ENCODE measurements around the gene NFASC. TPM values are rescaled to one million over a fixed set of nuclear protein-coding genes. Genes with fewer than 3 reads are reported as not detected.

Gene NFASC
- total and polyA plus RNA-seq, 9 of the 15 experiments (the other 6 are each of a cell fraction or from before 2014, with no cell fraction given), result 0.03 to 0.16 (median 0.06) TPM; not detected in 6

- TF ChIP-seq NR2C2 (CRISPR knock-in tag; IDR thresholded peaks at IDR 0.05), result no peak
- TF ChIP-seq NR2C2 (tag; IDR thresholded peaks at IDR 0.05), result no peak
- TF ChIP-seq STAG1 (CRISPR knock-in tag; IDR thresholded peaks at IDR 0.05; ENCODE audit: borderline replicate concordance), result no peak
- no peak for TF ChIP-seq GTF2E2 (tag; IDR thresholded peaks at IDR 0.05)
These were observed 117.5 kb downstream of the NFASC start (continued) for GRCh38 chr1:204988196-204988595.

GRCh38 chr1:204989266-204990058 is 118.8 kb downstream of the NFASC start:
- ATAC-seq (peak; percentile 90), FAIRE-seq (peak; percentile 84), DNase-seq (ENCODE audit: extremely low read depth in 1 of 4, low spot score in 3 of 4) (peak; percentile 71 to 90 (median 88))
- in situ Hi-C loops (cut with MboI) (loop anchor here (10.0 kb wide), 1 partner anchor 535 kb away; no protein-coding TSS in a partner anchor), intact Hi-C loops (cut with micrococcal nuclease) (loop anchor here (1.0 to 5.0 kb wide), 3 partner anchors 72 to 267 kb away; no protein-coding TSS in a partner anchor)
- peaks cover 2 to 6% of the 10 kb centered on the region in 2 experiments; a peak in 3 of 5 replicates for H3K4me1 ChIP-seq (replicated peaks in 1 of 2; ENCODE audit: control insufficient read depth in 2 of 2, insufficient read depth in 2 of 2, low read length in 2 of 2)
- no peak overlapping the region for H3K9ac ChIP-seq (ENCODE audit: insufficient read depth in 1 of 2, low read depth in 2 of 2, low read length in 2 of 2)
- POLR2A ChIA-PET, result interaction anchor here (0.6 to 1.2 kb wide), 9 partner anchors 10 to 267 kb away, joined by 3 to 5 read pairs (median 3); no protein-coding TSS in a partner anchor
- H3K27ac ChIP-seq (ENCODE audit: extremely low read depth, low read depth, low read length), result no peak overlapping the region
- peaks cover 24% of the 10 kb centered on the region for H4K20me1 ChIP-seq (replicated peaks; ENCODE audit: control insufficient read depth, insufficient read depth, low read length)
- H2AFZ ChIP-seq (ENCODE audit: low read depth, low read length), result no peak overlapping the region
- CTCF ChIA-PET (ENCODE audit: low intra/inter-chr PET ratio), result interaction anchor here (0.6 to 2.4 kb wide), 7 partner anchors 71 to 336 kb away, joined by 3 to 16 read pairs (median 4); no protein-coding TSS in a partner anchor
- no peak overlapping the region for H3K4me3 ChIP-seq
- no peaks in the 10 kb centered on the region for H3K9me3 ChIP-seq (replicated peaks; ENCODE audit: control insufficient read depth, insufficient read depth, low read depth, low read length)
- BruUV-seq (replicated peaks), result no TSS peak
- 2% methylated on average over 16 of the region's 16 CpGs for WGBS (ENCODE audit: insufficient coverage, low coverage, missing lambda C conversion rate)
- no peaks in the 10 kb centered on the region for H3K9me1 ChIP-seq (ENCODE audit: control insufficient read depth, insufficient read depth, low read length)
- no peaks in the 10 kb centered on the region for H3K36me3 ChIP-seq (ENCODE audit: control insufficient read depth, insufficient read depth, low read length)
- H3K79me2 ChIP-seq (ENCODE audit: control insufficient read depth, insufficient read depth, low read length), result no peaks in the 10 kb centered on the region
- H3K4me2 ChIP-seq (ENCODE audit: insufficient read depth, low read length), result no peak overlapping the region
- peaks cover 48 to 87% of the 10 kb centered on the region in 2 experiments for H3K27me3 ChIP-seq (ENCODE audit: control insufficient read depth in 2 of 2, insufficient read depth in 2 of 2, low read length in 2 of 2)
- no peak for TF ChIP-seq ZBTB34 (CRISPR knock-in tag; IDR thresholded peaks at IDR 0.05)
- 0 out of 2 replicates have a peak, but pooled peaks have one; percentile 60 for TF ChIP-seq KLF16 (IDR thresholded peaks at IDR 0.05)
- no peak for TF ChIP-seq HDAC2 (IDR thresholded peaks at IDR 0.05)
- TF ChIP-seq GTF2A2 (tag; IDR thresholded peaks at IDR 0.05), result no peak
- no peak for TF ChIP-seq CGGBP1 (CRISPR knock-in tag; IDR thresholded peaks at IDR 0.05)
- no peak for TF ChIP-seq KAT7 (CRISPR knock-in tag; IDR thresholded peaks at IDR 0.05; ENCODE audit: borderline replicate concordance)
- TF ChIP-seq MEIS2 (IDR thresholded peaks at IDR 0.05; ENCODE audit: partially characterized antibody), result no peak
- TF ChIP-seq HMBOX1 (IDR thresholded peaks at IDR 0.05), result no peak
- TF ChIP-seq KAT2B (IDR thresholded peaks at IDR 0.05; ENCODE audit: low read depth, low read length), result no peak
- no peak for TF ChIP-seq MYNN (IDR thresholded peaks at IDR 0.05)
- TF ChIP-seq MYNN (CRISPR knock-in tag; IDR thresholded peaks at IDR 0.05), result no peak
- no peak for TF ChIP-seq KLF6 (CRISPR knock-in tag; IDR thresholded peaks at IDR 0.05; ENCODE audit: borderline replicate concordance)
- TF ChIP-seq NCOA6 (IDR thresholded peaks at IDR 0.05), result no peak

All from K562 (cell line).